ACC112 (cell line): ENCODE results near the gene ABCC4.
"Not testable (repeated sequence)": the region's sequence is repeated elsewhere in the genome, so short reads cannot be mapped to it uniquely, and the experiment has no call there.

ENCODE experiments used
- H2AFZ ChIP-seq: fragments of 200-600 bp; sonication (generic); one replicate; pipeline ENCODE4 v1.6.0; 2017; ENCODE audit warnings: antibody characterized with exemption, low read length; ENCODE audit not compliant: unreplicated experiment
- H3K27ac ChIP-seq: fragments of 200-600 bp; sonication (generic); 2 replicates; pipeline ENCODE4 v1.5.1; 2014; ENCODE audit warnings: low read depth, mild to moderate bottlenecking, antibody characterized with exemption, low read length, moderate library complexity
- H3K27me3 ChIP-seq: fragments of 200-600 bp; sonication (generic); 2 replicates; pipeline ENCODE4 v1.6.1; 2014; ENCODE audit warnings: mild to moderate bottlenecking, antibody characterized with exemption, low read length, moderate library complexity, mixed read lengths; ENCODE audit not compliant: insufficient read depth
- H3K36me3 ChIP-seq: fragments of 200-600 bp; sonication (generic); 2 replicates; pipeline ENCODE4 v1.6.1; 2016; ENCODE audit warnings: mild to moderate bottlenecking, antibody characterized with exemption, low read length, moderate library complexity, mixed read lengths; ENCODE audit not compliant: insufficient read depth
- H3K4me1 ChIP-seq: fragments of 200-600 bp; sonication (generic); one replicate; pipeline ENCODE4 v1.6.1; 2016; ENCODE audit warnings: low read length, mixed read lengths; ENCODE audit not compliant: insufficient read depth, unreplicated experiment, control insufficient read depth
- H3K4me3 ChIP-seq: fragments of 200-600 bp; sonication (generic); 2 replicates; pipeline ENCODE4 v1.5.1; 2014; ENCODE audit warnings: mild to moderate bottlenecking, low read depth, low read length
- H3K79me2 ChIP-seq: fragments of 200-600 bp; sonication (generic); one replicate; pipeline ENCODE4 v1.6.0; 2016; ENCODE audit warnings: low read length; ENCODE audit not compliant: control insufficient read depth, unreplicated experiment, insufficient read depth

ABCC4 gene

GRCh38 chr13:95298971-95299621 is 2.2 kb downstream of the ABCC4 start:
- peak overlapping the region; percentile 29; the same call in 1 of the 2 replicates for H3K27ac ChIP-seq
- no peaks in the 10 kb centered on the region for H3K36me3 ChIP-seq
- no peak overlapping the region for H3K4me3 ChIP-seq
- H2AFZ ChIP-seq, result no peak overlapping the region
- no peaks in the 10 kb centered on the region for H3K27me3 ChIP-seq
- H3K79me2 ChIP-seq, result peaks cover 26% of the 10 kb centered on the region
- peaks cover 20% of the 10 kb centered on the region for H3K4me1 ChIP-seq

- Histone ChIP-seq H2AFZ (no peak overlapping the region), H3K27ac (no peak overlapping the region), H3K4me3 (no peak overlapping the region), H3K27me3 (no peaks in the 10 kb centered on the region), H3K36me3 (no peaks in the 10 kb centered on the region), H3K4me1 (peaks cover 20% of the 10 kb centered on the region), H3K79me2 (peaks cover 26% of the 10 kb centered on the region)
Measured at GRCh38 chr13:95298169-95298965, 2.9 kb downstream of the ABCC4 start.

GRCh38 chr13:95296326-95296925 is 4.8 kb downstream of the ABCC4 start:
- Histone ChIP-seq H3K4me1 (peaks cover 20% of the 10 kb centered on the region), H2AFZ (no peak overlapping the region), H3K4me3 (no peak overlapping the region), H3K79me2 (peaks cover 27% of the 10 kb centered on the region), H3K27ac (no peak overlapping the region), H3K27me3 (no peaks in the 10 kb centered on the region), H3K36me3 (no peaks in the 10 kb centered on the region)

GRCh38 chr13:95295026-95295425 is 6.2 kb downstream of the ABCC4 start:
- Histone ChIP-seq H3K36me3 (no peaks in the 10 kb centered on the region), H3K4me3 (no peak overlapping the region), H3K27me3 (no peaks in the 10 kb centered on the region), H2AFZ (no peak overlapping the region), H3K79me2 (peaks cover 24% of the 10 kb centered on the region), H3K27ac (no peak overlapping the region), H3K4me1 (peaks cover 18% of the 10 kb centered on the region)

GRCh38 chr13:95292622-95293021 is 8.6 kb downstream of the ABCC4 start:
- H3K79me2 ChIP-seq, result peaks cover 12% of the 10 kb centered on the region
- no peak overlapping the region for H2AFZ ChIP-seq
- H3K36me3 ChIP-seq, result no peaks in the 10 kb centered on the region
- no peaks in the 10 kb centered on the region for H3K27me3 ChIP-seq
- H3K4me3 ChIP-seq, result no peak overlapping the region
- H3K4me1 ChIP-seq, result peaks cover 5% of the 10 kb centered on the region
- no peak overlapping the region for H3K27ac ChIP-seq

- H3K79me2 ChIP-seq, result not testable (repeated sequence)
Measured at GRCh38 chr13:95289901-95290300, 11.3 kb downstream of the ABCC4 start.

GRCh38 chr13:95289020-95289444 is 12.2 kb downstream of the ABCC4 start:
- Histone ChIP-seq H3K27me3 (no peaks in the 10 kb centered on the region), H3K79me2 (peaks cover 4% of the 10 kb centered on the region), H3K27ac (no peak overlapping the region), H3K4me1 (no peaks in the 10 kb centered on the region), H2AFZ (no peak overlapping the region), H3K36me3 (no peaks in the 10 kb centered on the region), H3K4me3 (no peak overlapping the region)

More at GRCh38 chr13:95289901-95290300, 11.3 kb downstream of the ABCC4 start:
- H3K4me1 ChIP-seq, H3K4me3 ChIP-seq, H3K36me3 ChIP-seq, H2AFZ ChIP-seq, H3K27ac ChIP-seq, H3K27me3 ChIP-seq: not testable (repeated sequence)

GRCh38 chr13:95284436-95284835 is 16.8 kb downstream of the ABCC4 start:
- H3K36me3 ChIP-seq, result no peaks in the 10 kb centered on the region
- no peak overlapping the region for H3K4me3 ChIP-seq
- H3K4me1 ChIP-seq, result peaks cover 9% of the 10 kb centered on the region
- H3K79me2 ChIP-seq, result no peaks in the 10 kb centered on the region
- no peaks in the 10 kb centered on the region for H3K27me3 ChIP-seq
- H2AFZ ChIP-seq, result no peak overlapping the region
- no peak overlapping the region for H3K27ac ChIP-seq

GRCh38 chr13:95279016-95279415 is 22.2 kb downstream of the ABCC4 start:
- peaks cover 14% of the 10 kb centered on the region for H3K4me1 ChIP-seq
- no peaks in the 10 kb centered on the region for H3K36me3 ChIP-seq
- peaks cover 9% of the 10 kb centered on the region for H3K79me2 ChIP-seq
- no peak overlapping the region for H3K27ac ChIP-seq
- H3K27me3 ChIP-seq, result no peaks in the 10 kb centered on the region
- no peak overlapping the region for H2AFZ ChIP-seq
- no peak overlapping the region for H3K4me3 ChIP-seq

- H2AFZ ChIP-seq, result no peak overlapping the region
- H3K4me3 ChIP-seq, result no peak overlapping the region
- no peaks in the 10 kb centered on the region for H3K36me3 ChIP-seq
- H3K4me1 ChIP-seq, result peaks cover 18% of the 10 kb centered on the region
- no peak overlapping the region for H3K27ac ChIP-seq
- H3K27me3 ChIP-seq, result no peaks in the 10 kb centered on the region
- peaks cover 12% of the 10 kb centered on the region for H3K79me2 ChIP-seq
Measured at GRCh38 chr13:95276037-95276505, 25.2 kb downstream of the ABCC4 start.
